Astrocyte of the spinal cord (primary cell): ENCODE results near the gene DNAJC15.

Source experiments
- DNase-seq: peaks from one replicate; pipeline ENCODE4 v3.0.0; 2011; ENCODE audit warnings: low read depth, low spot score
- H3K4me3 ChIP-seq: 2 replicates; pipeline ENCODE4 v1.5.1; 2011; ENCODE audit warnings: low read depth, mild to moderate bottlenecking, low read length, moderate library complexity
- in situ Hi-C: cut with HindIII; loops from 2 replicates; pipeline ENCODE4 v1.10.0; 2017; ENCODE audit warnings: low sequenced_read_pairs
- TF ChIP-seq, protein P1 (sequence below): IDR thresholded peaks from 2 replicates; pipeline ENCODE4 v1.5.1; 2012; ENCODE audit warnings: low read depth, mild to moderate bottlenecking, low read length, inconsistent platforms

The DNAJC15 gene

GRCh38 chr13:43023289-43023963, at the start of gene DNAJC15:
TSS of gene DNAJC15 (plus strand) at chr13:43023586. CDS start at chr13:43023627, 41 bp downstream.
- in situ Hi-C loops, result no loop called here
- TF ChIP-seq, protein P1, sequence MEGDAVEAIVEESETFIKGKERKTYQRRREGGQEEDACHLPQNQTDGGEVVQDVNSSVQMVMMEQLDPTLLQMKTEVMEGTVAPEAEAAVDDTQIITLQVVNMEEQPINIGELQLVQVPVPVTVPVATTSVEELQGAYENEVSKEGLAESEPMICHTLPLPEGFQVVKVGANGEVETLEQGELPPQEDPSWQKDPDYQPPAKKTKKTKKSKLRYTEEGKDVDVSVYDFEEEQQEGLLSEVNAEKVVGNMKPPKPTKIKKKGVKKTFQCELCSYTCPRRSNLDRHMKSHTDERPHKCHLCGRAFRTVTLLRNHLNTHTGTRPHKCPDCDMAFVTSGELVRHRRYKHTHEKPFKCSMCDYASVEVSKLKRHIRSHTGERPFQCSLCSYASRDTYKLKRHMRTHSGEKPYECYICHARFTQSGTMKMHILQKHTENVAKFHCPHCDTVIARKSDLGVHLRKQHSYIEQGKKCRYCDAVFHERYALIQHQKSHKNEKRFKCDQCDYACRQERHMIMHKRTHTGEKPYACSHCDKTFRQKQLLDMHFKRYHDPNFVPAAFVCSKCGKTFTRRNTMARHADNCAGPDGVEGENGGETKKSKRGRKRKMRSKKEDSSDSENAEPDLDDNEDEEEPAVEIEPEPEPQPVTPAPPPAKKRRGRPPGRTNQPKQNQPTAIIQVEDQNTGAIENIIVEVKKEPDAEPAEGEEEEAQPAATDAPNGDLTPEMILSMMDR, result peak; percentile 13
- DNase-seq, result peak; percentile 89
- H3K4me3 ChIP-seq, result peak within 1 kb of the TSS; percentile 64

GRCh38 chr13:42976066-42976465, 47.3 kb upstream of the DNAJC15 start:
- in situ Hi-C loops, result no loop called here
- DNase-seq, result no peak
- H3K4me3 ChIP-seq, result no peak overlapping the region
- TF ChIP-seq, protein P1, result no peak

GRCh38 chr13:42977219-42977659, 46.1 kb upstream of the DNAJC15 start:
- TF ChIP-seq, protein P1, result no peak
- no peak for DNase-seq
- in situ Hi-C loops, result no loop called here
- H3K4me3 ChIP-seq, result no peak overlapping the region

- TF ChIP-seq, protein P1, result no peak
- H3K4me3 ChIP-seq, result no peak overlapping the region
- DNase-seq, result peak; percentile 64
- in situ Hi-C loops, result no loop called here
These were observed 42.1 kb upstream of the DNAJC15 start for GRCh38 chr13:42981317-42981716.

- in situ Hi-C loops, result no loop called here
- H3K4me3 ChIP-seq, result no peak overlapping the region
- TF ChIP-seq, protein P1, result no peak
- no peak for DNase-seq
These were observed 41.5 kb upstream of the DNAJC15 start for GRCh38 chr13:42981853-42982252.

GRCh38 chr13:42984026-42984425, 39.4 kb upstream of the DNAJC15 start:
- in situ Hi-C loops, result no loop called here
- TF ChIP-seq, protein P1, result no peak
- DNase-seq, result no peak
- no peak overlapping the region for H3K4me3 ChIP-seq
